Liver (tissue), 9 donors: ENCODE measurements around the gene FABP3. TPM values are rescaled to one million over a fixed set of nuclear protein-coding genes. Genes with fewer than 3 reads are reported as not detected.

Source experiments
- DNase-seq: peaks from one replicate; pipeline ENCODE4 v3.0.0-alpha.2; 2017; ENCODE audit warnings: low spot score
- H3K27ac ChIP-seq, 2 donors: one replicate each; pipeline ENCODE4 v1.7.0; 2013; ENCODE audit warnings: inconsistent platforms in 2 of 2, low read length in 2 of 2, control low read depth in 1 of 2, low read depth in 1 of 2, mild to moderate bottlenecking in 1 of 2
- H3K27me3 ChIP-seq, 4 donors: one replicate each; pipeline versions ENCODE4 v1.6.1 to v1.7.0; 2013; ENCODE audit warnings: low read length in 3 of 4, inconsistent platforms in 1 of 4, mild to moderate bottlenecking in 1 of 4, moderate library complexity in 1 of 4; ENCODE audit not compliant: control insufficient read depth in 4 of 4, insufficient read depth in 4 of 4
- H3K36me3 ChIP-seq, 4 donors: one replicate each; pipeline versions ENCODE4 v1.6.1 to v1.7.0; 2013; ENCODE audit warnings: low read length in 3 of 4, mild to moderate bottlenecking in 3 of 4, low read depth in 1 of 4, moderate library complexity in 1 of 4; ENCODE audit not compliant: control insufficient read depth in 4 of 4, insufficient read depth in 3 of 4
- H3K4me1 ChIP-seq, 4 donors: one replicate each; pipeline versions ENCODE4 v1.6.1 to v1.7.0; 2013; ENCODE audit warnings: low read length in 3 of 4, mild to moderate bottlenecking in 3 of 4, moderate library complexity in 1 of 4; ENCODE audit not compliant: control insufficient read depth in 4 of 4, insufficient read depth in 4 of 4
- H3K4me3 ChIP-seq, 3 donors: one replicate each; pipeline versions ENCODE4 v1.6.1 to v1.7.0; 2013; ENCODE audit warnings: low read length in 3 of 3, control low read depth in 1 of 3, low read depth in 1 of 3, mild to moderate bottlenecking in 1 of 3
- H3K9ac ChIP-seq, 2 donors: one replicate each; pipeline ENCODE4 v1.7.0; 2013; ENCODE audit warnings: low read length in 2 of 2, mild to moderate bottlenecking in 2 of 2, moderate library complexity in 2 of 2, control low read depth in 1 of 2, low read depth in 1 of 2
- H3K9me3 ChIP-seq, 4 donors: one replicate each; pipeline versions ENCODE4 v1.6.1 to v1.7.0; 2013; ENCODE audit warnings: low read length in 3 of 4; ENCODE audit not compliant: control insufficient read depth in 4 of 4
- ATF3 ChIP-seq: IDR thresholded peaks from 2 replicates; pipeline ENCODE4 v1.6.1; 2016; ENCODE audit warnings: antibody characterized with exemption
- CTCF ChIP-seq: fragments of 150-350 bp; IDR thresholded peaks from 2 replicates; pipeline ENCODE4 v1.5.1; 2017; ENCODE audit warnings: improper control_type of control experiment, low read depth, low read length; ENCODE audit not compliant: missing input control
- EGR1 ChIP-seq, 2 donors: IDR thresholded peaks; 2 replicates each; pipeline ENCODE4 v1.6.1; 2016 to 2018; ENCODE audit warnings: antibody characterized with exemption in 2 of 2, low read depth in 2 of 2
- FOXA1 ChIP-seq: IDR thresholded peaks from 2 replicates; pipeline ENCODE4 v1.6.1; 2016; ENCODE audit warnings: antibody characterized with exemption
- FOXA2 ChIP-seq: IDR thresholded peaks from 2 replicates; pipeline ENCODE4 v1.6.1; 2016; ENCODE audit warnings: antibody characterized with exemption
- GABPA ChIP-seq, 2 donors: IDR thresholded peaks in 1 of 2; conservative IDR thresholded peaks in 1 of 2; 2 replicates each; pipeline ENCODE4 v1.6.1; 2016; ENCODE audit warnings: antibody characterized with exemption in 2 of 2, mild to moderate bottlenecking in 1 of 2, moderate library complexity in 1 of 2
- HNF4A ChIP-seq, 2 donors: conservative IDR thresholded peaks; 2 replicates each; pipeline ENCODE4 v1.6.1; 2016; ENCODE audit warnings: antibody characterized with exemption in 2 of 2, mild to moderate bottlenecking in 2 of 2
- HNF4G ChIP-seq: IDR thresholded peaks from 2 replicates; pipeline ENCODE4 v1.6.1; 2016; ENCODE audit warnings: antibody characterized with exemption
- JUND ChIP-seq, 2 donors: IDR thresholded peaks; 2 replicates each; pipeline ENCODE4 v1.6.1; 2016; ENCODE audit warnings: antibody characterized with exemption in 2 of 2
- NR2F2 ChIP-seq: IDR thresholded peaks from 2 replicates; pipeline ENCODE4 v1.6.1; 2016; ENCODE audit warnings: antibody characterized with exemption
- RAD21 ChIP-seq, 2 donors: IDR thresholded peaks; 2 replicates each; pipeline ENCODE4 v1.6.1; 2016; ENCODE audit warnings: antibody characterized with exemption in 2 of 2, mild to moderate bottlenecking in 2 of 2
- RXRA ChIP-seq, 2 donors: IDR thresholded peaks; 2 replicates each; pipeline ENCODE4 v1.6.1; 2017 to 2018; ENCODE audit warnings: antibody characterized with exemption in 2 of 2, mild to moderate bottlenecking in 1 of 2
- SP1 ChIP-seq: IDR thresholded peaks from 2 replicates; pipeline ENCODE4 v1.6.1; 2018; ENCODE audit warnings: antibody characterized with exemption, mild to moderate bottlenecking
- TAF1 ChIP-seq: conservative IDR thresholded peaks from 2 replicates; pipeline ENCODE4 v1.6.1; 2016; ENCODE audit warnings: antibody characterized with exemption, mild to moderate bottlenecking
- YY1 ChIP-seq: IDR thresholded peaks from 2 replicates; pipeline ENCODE4 v1.6.1; 2016; ENCODE audit warnings: antibody characterized with exemption, mild to moderate bottlenecking
- ZBTB33 ChIP-seq: IDR thresholded peaks from 2 replicates; pipeline ENCODE4 v1.6.1; 2016; ENCODE audit warnings: antibody characterized with exemption
- whole genome bisulfite sequencing: extraction: QIAGEN DNeasy Blood & Tissue Kit; methylation state at CpG from one replicate; pipeline ENCODE4 v1.1.7; 2013; 5-methylcytosine and 5-hydroxymethylcytosine counted together
- polyA plus RNA-seq, 2 donors: library from polyadenylated mRNA; stranded (reverse) in 1 of 2; unstranded in 1 of 2; fragments of 200-250 nt in 1 of 2; fragments of >200 nt in 1 of 2; fragmentation: Nextera tagmentation in 1 of 2; extraction: Ambion mirVana in 1 of 2; gene quantifications; one replicate each; pipeline versions ENCODE4 v1.2.1 to v1.2.3, GENCODE V29; 2013 to 2015
- total RNA-seq, 2 donors: library from RNA; depleted of rRNA; stranded (reverse); fragments of >200 nt; gene quantifications; one replicate each; pipeline ENCODE4 v1.2.3, GENCODE V29; 2014
- TF ChIP-seq, protein P1 (sequence below): IDR thresholded peaks from 2 replicates; pipeline ENCODE4 v1.6.1; 2016; ENCODE audit warnings: antibody characterized with exemption
- TF ChIP-seq, protein P2 (sequence below): IDR thresholded peaks from 2 replicates; pipeline ENCODE4 v1.6.1; 2016; ENCODE audit warnings: antibody characterized with exemption, mild to moderate bottlenecking
- donor health status: healthy.
- donor health status: healthy.
- donor health status: healthy.
- donor health status: healthy.
- donor health status: healthy.

The FABP3 gene
- total and polyA plus RNA-seq, 4 donors = 2.8 to 28.2 (median 5.2) TPM

GRCh38 chr1:31368611-31369107 lies 4.2 kb downstream of the FABP3 start:
- no peaks in the 10 kb centered on the region for H3K9me3 ChIP-seq
- no peak overlapping the region for H3K9ac ChIP-seq
- 31% methylated on average over 3 of the region's 3 CpGs for WGBS
- H3K27ac ChIP-seq = no peak overlapping the region
- DNase-seq = peak; percentile 71
- H3K4me1 ChIP-seq = peaks cover 12 to 30% (median 26%) of the 10 kb centered on the region in 4 donors
- TF ChIP-seq NR2F2 (peak; percentile 78), GABPA (IDR thresholded peaks at IDR 0.05 in 1 of 2, conservative IDR thresholded peaks at IDR 0.05 in 1 of 2) (no peak), JUND (IDR thresholded peaks at IDR 0.05) (peak in 1 of 2 donors; percentile 78), TAF1 (no peak), FOXA2 (no peak), YY1 (no peak), EGR1 (IDR thresholded peaks at IDR 0.05; ENCODE audit: low read depth in 2 of 2) (no peak), SP1 (peak; percentile 72), HNF4A (conservative IDR thresholded peaks at IDR 0.05) (no peak), RXRA (IDR thresholded peaks at IDR 0.05) (peak; percentile 89), ZBTB33 (no peak), ATF3 (no peak), CTCF (no peak), RAD21 (IDR thresholded peaks at IDR 0.05) (no peak), HNF4G (no peak), FOXA1 (no peak)
- TF ChIP-seq, protein P1, sequence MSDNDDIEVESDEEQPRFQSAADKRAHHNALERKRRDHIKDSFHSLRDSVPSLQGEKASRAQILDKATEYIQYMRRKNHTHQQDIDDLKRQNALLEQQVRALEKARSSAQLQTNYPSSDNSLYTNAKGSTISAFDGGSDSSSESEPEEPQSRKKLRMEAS = no peak
- TF ChIP-seq, protein P2, sequence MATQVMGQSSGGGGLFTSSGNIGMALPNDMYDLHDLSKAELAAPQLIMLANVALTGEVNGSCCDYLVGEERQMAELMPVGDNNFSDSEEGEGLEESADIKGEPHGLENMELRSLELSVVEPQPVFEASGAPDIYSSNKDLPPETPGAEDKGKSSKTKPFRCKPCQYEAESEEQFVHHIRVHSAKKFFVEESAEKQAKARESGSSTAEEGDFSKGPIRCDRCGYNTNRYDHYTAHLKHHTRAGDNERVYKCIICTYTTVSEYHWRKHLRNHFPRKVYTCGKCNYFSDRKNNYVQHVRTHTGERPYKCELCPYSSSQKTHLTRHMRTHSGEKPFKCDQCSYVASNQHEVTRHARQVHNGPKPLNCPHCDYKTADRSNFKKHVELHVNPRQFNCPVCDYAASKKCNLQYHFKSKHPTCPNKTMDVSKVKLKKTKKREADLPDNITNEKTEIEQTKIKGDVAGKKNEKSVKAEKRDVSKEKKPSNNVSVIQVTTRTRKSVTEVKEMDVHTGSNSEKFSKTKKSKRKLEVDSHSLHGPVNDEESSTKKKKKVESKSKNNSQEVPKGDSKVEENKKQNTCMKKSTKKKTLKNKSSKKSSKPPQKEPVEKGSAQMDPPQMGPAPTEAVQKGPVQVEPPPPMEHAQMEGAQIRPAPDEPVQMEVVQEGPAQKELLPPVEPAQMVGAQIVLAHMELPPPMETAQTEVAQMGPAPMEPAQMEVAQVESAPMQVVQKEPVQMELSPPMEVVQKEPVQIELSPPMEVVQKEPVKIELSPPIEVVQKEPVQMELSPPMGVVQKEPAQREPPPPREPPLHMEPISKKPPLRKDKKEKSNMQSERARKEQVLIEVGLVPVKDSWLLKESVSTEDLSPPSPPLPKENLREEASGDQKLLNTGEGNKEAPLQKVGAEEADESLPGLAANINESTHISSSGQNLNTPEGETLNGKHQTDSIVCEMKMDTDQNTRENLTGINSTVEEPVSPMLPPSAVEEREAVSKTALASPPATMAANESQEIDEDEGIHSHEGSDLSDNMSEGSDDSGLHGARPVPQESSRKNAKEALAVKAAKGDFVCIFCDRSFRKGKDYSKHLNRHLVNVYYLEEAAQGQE = no peak
- no peaks in the 10 kb centered on the region for H3K27me3 ChIP-seq
- no peak overlapping the region for H3K4me3 ChIP-seq
- H3K36me3 ChIP-seq = peaks cover 0 to 6% (median 0%) of the 10 kb centered on the region in 4 donors
